SKM-1 (cell line): ENCODE results near the gene MET.
"Not testable (repeated sequence)": the region's sequence is repeated elsewhere in the genome, so short reads cannot be mapped to it uniquely, and the experiment has no call there.

ENCODE experiments used
- DNase-seq: peaks from one replicate; lab custom pipeline; 2025; ENCODE audit not compliant: unreplicated experiment; lab: John Stamatoyannopoulos, UW

The MET gene

GRCh38 chr7:116726713-116727431, 54.9 kb downstream of the MET start:
- no peak for DNase-seq

- DNase-seq, result no peak
Observed at GRCh38 chr7:116727432-116728009, 55.5 kb downstream of the MET start.

GRCh38 chr7:116728413-116728812, 56.4 kb downstream of the MET start:
- DNase-seq, result no peak

GRCh38 chr7:116730097-116731022, 58.4 kb downstream of the MET start:
- DNase-seq, result no peak

- DNase-seq, result no peak
Observed at GRCh38 chr7:116731023-116731395, 59.0 kb downstream of the MET start.

GRCh38 chr7:116731445-116732335, 59.7 kb downstream of the MET start:
- no peak for DNase-seq

- no peak for DNase-seq
Observed at GRCh38 chr7:116732788-116733694, 61.0 kb downstream of the MET start.

GRCh38 chr7:116733924-116734580, 62.1 kb downstream of the MET start:
- no peak for DNase-seq

GRCh38 chr7:116734710-116735109, 62.7 kb downstream of the MET start:
- DNase-seq, result no peak

GRCh38 chr7:116736927-116737715, 65.1 kb downstream of the MET start:
- DNase-seq, result no peak

GRCh38 chr7:116738378-116738777, 66.4 kb downstream of the MET start:
- DNase-seq, result no peak

GRCh38 chr7:116739307-116739706, 67.3 kb downstream of the MET start:
- DNase-seq, result no peak

GRCh38 chr7:116740231-116740630, 68.2 kb downstream of the MET start:
- no peak for DNase-seq

- no peak for DNase-seq
Observed at GRCh38 chr7:116740755-116741462, 68.9 kb downstream of the MET start.

GRCh38 chr7:116741625-116742316, 69.8 kb downstream of the MET start:
- DNase-seq, result no peak

GRCh38 chr7:116742641-116743040, 70.6 kb downstream of the MET start:
- no peak for DNase-seq

- not testable (repeated sequence) for DNase-seq
Observed at GRCh38 chr7:116743835-116744234, 71.8 kb downstream of the MET start.
